Neural cell (in vitro differentiated cells): ENCODE measurements around the gene ELP1. TPM values are rescaled to one million over a fixed set of nuclear protein-coding genes. Genes with fewer than 3 reads are reported as not detected.
A peak's percentile ranks its signal among the peaks of the same experiment; 100 is the strongest.
"Not testable (repeated sequence)": the region's sequence is repeated elsewhere in the genome, so short reads cannot be mapped to it uniquely, and the experiment has no call there.

Experiments
- H2AFZ ChIP-seq: fragments of 200-600, 300-800 bp; sonication (generic), shearing (Covaris generic); 2 replicates; pipeline ENCODE4 v1.6.0; 2014; ENCODE audit warnings: low read depth, mild to moderate bottlenecking, antibody characterized with exemption, low read length, moderate library complexity
- H3F3A ChIP-seq: fragments of 200-600 bp; shearing (Covaris generic); 2 replicates; pipeline ENCODE4 v1.6.1; 2016; ENCODE audit warnings: mild to moderate bottlenecking, moderate library complexity, mixed read lengths, antibody characterized with exemption, low read length; ENCODE audit not compliant: insufficient read depth, poor library complexity, severe bottlenecking
- H3K27ac ChIP-seq: fragments of 200-600, 300-800 bp; sonication (generic), shearing (Covaris generic); 2 replicates; pipeline ENCODE4 v1.5.1; 2014; ENCODE audit warnings: mild to moderate bottlenecking, low read length, moderate library complexity
- H3K27me3 ChIP-seq: fragments of 300-800, 200-600 bp; sonication (generic), shearing (Covaris generic); 2 replicates; pipeline ENCODE4 v1.6.0; 2014; ENCODE audit warnings: mild to moderate bottlenecking, low read depth, low read length, moderate library complexity; ENCODE audit not compliant: insufficient read depth
- H3K36me3 ChIP-seq: fragments of 300-800, 200-600 bp; sonication (generic), shearing (Covaris generic); 2 replicates; pipeline ENCODE4 v1.5.1; 2014; ENCODE audit warnings: mild to moderate bottlenecking, antibody characterized with exemption, low read length, moderate library complexity; ENCODE audit not compliant: insufficient read depth
- H3K4me2 ChIP-seq: fragments of 300-800, 200-600 bp; sonication (generic), shearing (Covaris generic); 2 replicates; pipeline ENCODE4 v1.6.0; 2014; ENCODE audit warnings: mild to moderate bottlenecking, low read length
- H3K4me3 ChIP-seq: fragments of 300-800, 200-600 bp; sonication (generic), shearing (Covaris generic); 2 replicates; pipeline ENCODE4 v1.5.1; 2014; ENCODE audit warnings: mild to moderate bottlenecking, low read length, moderate library complexity
- H3K79me2 ChIP-seq: fragments of 200-600 bp; shearing (Covaris generic); replicated peaks from 2 replicates; pipeline ENCODE4 v1.6.0; 2014; ENCODE audit warnings: mild to moderate bottlenecking, low read length, moderate library complexity; ENCODE audit not compliant: insufficient read depth
- H3K9ac ChIP-seq: fragments of 300-800, 200-600 bp; sonication (generic), shearing (Covaris generic); 2 replicates; pipeline ENCODE4 v1.6.1; 2016; ENCODE audit warnings: mild to moderate bottlenecking, low read length, mixed read lengths
- H3K9me2 ChIP-seq: fragments of 200-600 bp; shearing (Covaris generic); 2 replicates; pipeline ENCODE4 v1.6.1; 2016; ENCODE audit warnings: mild to moderate bottlenecking, low read length, mixed read lengths; ENCODE audit not compliant: insufficient read depth
- H3K9me3 ChIP-seq: fragments of 200-600, 300-800 bp; sonication (generic), shearing (Covaris generic); 2 replicates; pipeline ENCODE4 v1.6.1; 2016; ENCODE audit warnings: mild to moderate bottlenecking, mixed run types, low read length, moderate library complexity, mixed read lengths
- H4K20me1 ChIP-seq: fragments of 200-600 bp; shearing (Covaris generic); 2 replicates; pipeline ENCODE4 v1.6.1; 2016; ENCODE audit warnings: mild to moderate bottlenecking, mixed run types; ENCODE audit not compliant: insufficient read depth
- EP300 ChIP-seq: fragments of 450-650 bp; conservative IDR thresholded peaks from 2 replicates; pipeline ENCODE4 v1.6.1; 2014; ENCODE audit warnings: antibody characterized with exemption, mild to moderate bottlenecking, moderate library complexity; ENCODE audit not compliant: poor library complexity, severe bottlenecking
- EZH2 ChIP-seq: fragments of 200-600, 300-800 bp; shearing (Covaris generic), sonication (generic); IDR thresholded peaks from 2 replicates; pipeline ENCODE4 v1.6.1; 2014; ENCODE audit warnings: antibody characterized with exemption, low read length, borderline replicate concordance, mild to moderate bottlenecking; ENCODE audit not compliant: insufficient read depth, poor library complexity, severe bottlenecking
- MXI1 ChIP-seq: fragments of 450-650 bp; conservative IDR thresholded peaks from 2 replicates; pipeline ENCODE4 v1.6.1; 2014; ENCODE audit warnings: antibody characterized with exemption, mild to moderate bottlenecking; ENCODE audit not compliant: poor library complexity, severe bottlenecking
- POLR2AphosphoS5 ChIP-seq: IDR thresholded peaks from 2 replicates; pipeline ENCODE4 v1.6.1; 2012
- RAD21 ChIP-seq: fragments of 450-650 bp; conservative IDR thresholded peaks from 2 replicates; pipeline ENCODE4 v1.6.1; 2014; ENCODE audit warnings: antibody characterized with exemption, mild to moderate bottlenecking, moderate library complexity
- SMC3 ChIP-seq: fragments of 450-650 bp; conservative IDR thresholded peaks from 2 replicates; pipeline ENCODE4 v1.6.1; 2014; ENCODE audit warnings: antibody characterized with exemption, mild to moderate bottlenecking, moderate library complexity; ENCODE audit not compliant: poor library complexity
- TAF1 ChIP-seq: IDR thresholded peaks from 2 replicates; pipeline ENCODE4 v1.6.1; 2012; ENCODE audit warnings: low read depth
- polyA plus RNA-seq: library from polyadenylated mRNA; depleted of rRNA; stranded (reverse); fragments of >200 nt; gene quantifications from 2 replicates; pipeline ENCODE4 v1.2.3, GENCODE V29; 2014
- TF ChIP-seq, protein P1 (sequence below): IDR thresholded peaks from 2 replicates; pipeline ENCODE4 v1.6.1; 2012; ENCODE audit warnings: borderline replicate concordance
- TF ChIP-seq, protein P2 (sequence below): fragments of 450-650 bp; IDR thresholded peaks from 2 replicates; pipeline ENCODE4 v1.5.1; 2014; ENCODE audit warnings: antibody characterized with exemption, mild to moderate bottlenecking, moderate library complexity; ENCODE audit not compliant: poor library complexity, severe bottlenecking

ELP1 gene
- polyA plus RNA-seq, 1 donor from 2014 or later, result 112 TPM

DNA sequence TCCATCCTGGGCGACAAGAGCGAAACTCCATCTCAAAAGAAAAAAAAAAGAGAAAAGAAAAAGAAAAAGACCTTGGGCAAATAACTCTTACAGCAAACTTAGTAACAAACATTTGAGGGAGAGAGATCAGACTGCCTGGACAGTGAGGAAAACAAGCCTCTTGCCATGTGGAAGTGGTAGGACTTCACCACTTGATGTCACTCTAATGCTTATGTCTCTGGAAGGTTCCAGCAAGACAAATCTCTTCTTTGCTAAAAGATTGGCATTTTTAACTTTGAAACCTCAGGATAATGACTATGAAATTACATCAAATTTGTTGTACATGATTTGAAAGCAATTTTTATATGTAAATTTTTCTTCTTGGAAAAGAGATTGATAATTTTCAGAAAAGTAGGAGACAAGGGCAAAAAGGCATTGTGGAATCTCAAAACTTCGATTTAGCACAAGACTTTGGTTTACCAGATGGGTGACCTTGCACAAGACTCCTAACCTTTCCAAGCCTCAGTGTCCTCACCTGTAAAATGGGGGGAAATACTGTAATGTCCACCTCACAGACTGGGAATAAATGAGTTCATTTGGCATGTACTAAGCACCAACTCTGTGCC, 83.5 kb downstream of the ELP1 start:
- no peaks in the 10 kb centered on the region for H3K9me3 ChIP-seq
- H4K20me1 ChIP-seq, result no peaks in the 10 kb centered on the region
- H3K27me3 ChIP-seq, result no peaks in the 10 kb centered on the region
- no peaks in the 10 kb centered on the region for H3F3A ChIP-seq
- H3K36me3 ChIP-seq, result no peaks in the 10 kb centered on the region
- no peak overlapping the region for H2AFZ ChIP-seq
- no peak overlapping the region for H3K4me2 ChIP-seq
- no peaks in the 10 kb centered on the region for H3K79me2 ChIP-seq
- H3K4me3 ChIP-seq, result no peak overlapping the region
- H3K9ac ChIP-seq, result no peak overlapping the region
- H3K27ac ChIP-seq, result no peak overlapping the region
- no peak for TF ChIP-seq SMC3
- peak; percentile 16 for TF ChIP-seq RAD21
- no peaks in the 10 kb centered on the region for H3K9me2 ChIP-seq

DNA sequence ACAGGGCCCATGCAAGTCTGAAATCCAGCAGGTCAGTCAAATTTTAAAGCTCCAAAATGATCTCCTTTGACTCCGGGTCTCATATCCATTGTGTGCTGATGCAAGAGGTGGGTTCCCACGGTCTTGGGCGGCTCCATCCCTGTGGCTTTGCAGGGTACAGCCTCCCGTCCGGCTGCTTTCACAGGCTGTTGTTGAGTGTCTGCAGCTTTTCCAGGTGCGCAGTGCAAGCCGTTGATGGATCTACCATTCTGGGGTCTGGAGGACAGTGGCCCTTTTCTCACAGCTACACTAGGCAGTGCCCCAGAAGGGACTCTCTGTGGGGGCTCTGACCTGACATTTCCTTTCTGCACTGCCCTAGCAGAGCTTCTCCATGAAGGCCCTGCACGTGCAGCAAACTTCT, 85.6 kb downstream of the ELP1 start:
- H3K36me3 ChIP-seq, H3K4me2 ChIP-seq, H3K79me2 ChIP-seq, H3K4me3 ChIP-seq, H2AFZ ChIP-seq, H3K9me3 ChIP-seq, H3K27me3 ChIP-seq, H3K9ac ChIP-seq, H3K27ac ChIP-seq, H3F3A ChIP-seq, H4K20me1 ChIP-seq, H3K9me2 ChIP-seq: not testable (repeated sequence)

DNA sequence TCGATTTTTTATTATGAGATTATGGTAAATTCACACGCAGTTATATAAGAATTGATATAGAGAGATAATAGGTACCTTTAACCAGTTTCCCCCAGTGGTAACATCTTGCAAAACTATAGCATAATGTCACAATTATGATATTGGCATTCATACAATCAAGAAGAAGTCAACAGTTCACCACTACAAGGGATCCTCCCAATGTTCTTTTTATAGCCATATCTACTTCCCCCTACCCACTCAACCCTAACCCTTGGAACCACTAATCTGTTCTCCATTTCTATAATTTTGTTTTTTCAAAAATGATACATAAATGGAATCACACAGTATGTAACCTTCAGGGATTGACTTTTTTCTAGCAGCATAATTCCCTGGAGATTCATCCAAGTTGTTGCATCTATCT, 88.0 kb downstream of the ELP1 start:
- Histone ChIP-seq H4K20me1 (no peaks in the 10 kb centered on the region), H3F3A (no peaks in the 10 kb centered on the region), H2AFZ (no peak overlapping the region), H3K4me2 (no peak overlapping the region), H3K27me3 (no peaks in the 10 kb centered on the region), H3K9ac (no peak overlapping the region), H3K4me3 (no peak overlapping the region), H3K27ac (no peak overlapping the region), H3K79me2 (no peaks in the 10 kb centered on the region), H3K36me3 (no peaks in the 10 kb centered on the region), H3K9me2 (no peaks in the 10 kb centered on the region), H3K9me3 (no peaks in the 10 kb centered on the region)
- TF ChIP-seq EZH2 (no peak), SMC3 (no peak), TAF1 (no peak), EP300 (no peak), RAD21 (no peak), MXI1 (no peak), POLR2AphosphoS5 (no peak)
- TF ChIP-seq, protein P1, sequence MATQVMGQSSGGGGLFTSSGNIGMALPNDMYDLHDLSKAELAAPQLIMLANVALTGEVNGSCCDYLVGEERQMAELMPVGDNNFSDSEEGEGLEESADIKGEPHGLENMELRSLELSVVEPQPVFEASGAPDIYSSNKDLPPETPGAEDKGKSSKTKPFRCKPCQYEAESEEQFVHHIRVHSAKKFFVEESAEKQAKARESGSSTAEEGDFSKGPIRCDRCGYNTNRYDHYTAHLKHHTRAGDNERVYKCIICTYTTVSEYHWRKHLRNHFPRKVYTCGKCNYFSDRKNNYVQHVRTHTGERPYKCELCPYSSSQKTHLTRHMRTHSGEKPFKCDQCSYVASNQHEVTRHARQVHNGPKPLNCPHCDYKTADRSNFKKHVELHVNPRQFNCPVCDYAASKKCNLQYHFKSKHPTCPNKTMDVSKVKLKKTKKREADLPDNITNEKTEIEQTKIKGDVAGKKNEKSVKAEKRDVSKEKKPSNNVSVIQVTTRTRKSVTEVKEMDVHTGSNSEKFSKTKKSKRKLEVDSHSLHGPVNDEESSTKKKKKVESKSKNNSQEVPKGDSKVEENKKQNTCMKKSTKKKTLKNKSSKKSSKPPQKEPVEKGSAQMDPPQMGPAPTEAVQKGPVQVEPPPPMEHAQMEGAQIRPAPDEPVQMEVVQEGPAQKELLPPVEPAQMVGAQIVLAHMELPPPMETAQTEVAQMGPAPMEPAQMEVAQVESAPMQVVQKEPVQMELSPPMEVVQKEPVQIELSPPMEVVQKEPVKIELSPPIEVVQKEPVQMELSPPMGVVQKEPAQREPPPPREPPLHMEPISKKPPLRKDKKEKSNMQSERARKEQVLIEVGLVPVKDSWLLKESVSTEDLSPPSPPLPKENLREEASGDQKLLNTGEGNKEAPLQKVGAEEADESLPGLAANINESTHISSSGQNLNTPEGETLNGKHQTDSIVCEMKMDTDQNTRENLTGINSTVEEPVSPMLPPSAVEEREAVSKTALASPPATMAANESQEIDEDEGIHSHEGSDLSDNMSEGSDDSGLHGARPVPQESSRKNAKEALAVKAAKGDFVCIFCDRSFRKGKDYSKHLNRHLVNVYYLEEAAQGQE, result no peak
- TF ChIP-seq, protein P2, sequence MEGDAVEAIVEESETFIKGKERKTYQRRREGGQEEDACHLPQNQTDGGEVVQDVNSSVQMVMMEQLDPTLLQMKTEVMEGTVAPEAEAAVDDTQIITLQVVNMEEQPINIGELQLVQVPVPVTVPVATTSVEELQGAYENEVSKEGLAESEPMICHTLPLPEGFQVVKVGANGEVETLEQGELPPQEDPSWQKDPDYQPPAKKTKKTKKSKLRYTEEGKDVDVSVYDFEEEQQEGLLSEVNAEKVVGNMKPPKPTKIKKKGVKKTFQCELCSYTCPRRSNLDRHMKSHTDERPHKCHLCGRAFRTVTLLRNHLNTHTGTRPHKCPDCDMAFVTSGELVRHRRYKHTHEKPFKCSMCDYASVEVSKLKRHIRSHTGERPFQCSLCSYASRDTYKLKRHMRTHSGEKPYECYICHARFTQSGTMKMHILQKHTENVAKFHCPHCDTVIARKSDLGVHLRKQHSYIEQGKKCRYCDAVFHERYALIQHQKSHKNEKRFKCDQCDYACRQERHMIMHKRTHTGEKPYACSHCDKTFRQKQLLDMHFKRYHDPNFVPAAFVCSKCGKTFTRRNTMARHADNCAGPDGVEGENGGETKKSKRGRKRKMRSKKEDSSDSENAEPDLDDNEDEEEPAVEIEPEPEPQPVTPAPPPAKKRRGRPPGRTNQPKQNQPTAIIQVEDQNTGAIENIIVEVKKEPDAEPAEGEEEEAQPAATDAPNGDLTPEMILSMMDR, result no peak
